Measurements from ENCODE around the gene OR4C5. TPM values are rescaled to one million over a fixed set of nuclear protein-coding genes. Genes with fewer than 3 reads are reported as not detected.
A peak's percentile ranks its signal among the peaks of the same experiment; 100 is the strongest.
"Not testable (repeated sequence)": the region's sequence is repeated elsewhere in the genome, so short reads cannot be mapped to it uniquely, and the experiment has no call there.

Gene OR4C5
- not detected for total RNA-seq

DNA sequence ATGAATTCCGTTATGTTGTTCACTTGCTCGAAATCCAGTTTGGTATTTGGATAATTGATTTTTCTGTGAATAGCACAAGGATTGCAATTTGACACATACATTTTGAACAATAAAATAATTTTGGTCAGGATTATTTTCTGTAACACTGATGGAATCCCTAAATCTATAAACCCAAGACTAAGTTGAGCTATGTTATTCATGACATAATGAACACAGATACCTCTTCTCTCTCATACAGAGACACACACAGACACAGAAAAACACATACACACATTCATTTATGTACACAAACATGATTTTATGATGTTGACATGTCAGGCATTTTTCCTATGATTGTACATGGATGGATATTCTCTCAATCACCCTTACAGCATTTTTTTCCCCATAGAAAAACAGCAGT, at the start of gene OR4C5:
Gene OR4C5 (minus strand): TSS at position 101 of the 400 bp plus-strand sequence. CDS start 0 bp downstream, at position 101.
- Mint-ChIP-seq H3K4me1 (ENCODE audit: low read depth) (no peaks in the 10 kb centered on the region), H3K36me3 (ENCODE audit: insufficient read depth in 2 of 2) (no peaks in the 10 kb centered on the region), H3K27ac (no peak within 1 kb of the TSS), H3K9me3 (peaks cover 2 to 3% of the 10 kb centered on the region in 2 donors), H3K27me3 (ENCODE audit: low read depth) (no peaks in the 10 kb centered on the region), H3K4me3 (no peak within 1 kb of the TSS)
- ATAC-seq (replicated peaks in 1 of 2) (no peak), DNase-seq (no peak)

DNA sequence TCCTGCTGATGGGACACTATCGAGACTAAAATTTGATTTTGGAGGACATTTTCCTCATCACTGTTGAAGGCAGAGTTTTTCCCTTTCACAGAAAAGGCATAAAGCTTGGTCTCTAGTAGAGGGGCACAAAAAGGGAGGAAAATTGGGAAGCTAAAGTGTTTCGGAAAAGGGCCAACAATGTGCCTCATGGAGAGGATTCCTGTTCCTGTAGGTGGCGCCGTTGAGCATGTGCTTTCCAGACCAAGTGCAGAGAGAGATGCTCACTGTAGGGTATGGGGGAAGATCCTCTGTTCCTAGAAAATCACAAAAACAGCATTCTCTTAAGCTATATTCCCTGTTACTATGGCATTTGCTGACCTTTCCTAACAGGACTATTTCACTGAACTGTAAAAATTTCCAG, 18.4 kb upstream of the OR4C5 start:
- DNase-seq (peak in 1 of 2 donors; percentile 4), ATAC-seq (replicated peaks in 1 of 2) (no peak)
- H3K36me3 Mint-ChIP-seq (ENCODE audit: insufficient read depth in 2 of 2): peaks cover 0 to 3% of the 10 kb centered on the region in 2 donors
- no peak overlapping the region for H3K4me3 Mint-ChIP-seq
- peaks cover 3 to 7% of the 10 kb centered on the region in 2 donors for H3K9me3 Mint-ChIP-seq
- no peaks in the 10 kb centered on the region for H3K27me3 Mint-ChIP-seq (ENCODE audit: low read depth)
- H3K27ac Mint-ChIP-seq: no peak overlapping the region
- H3K4me1 Mint-ChIP-seq (ENCODE audit: low read depth): no peaks in the 10 kb centered on the region

DNA sequence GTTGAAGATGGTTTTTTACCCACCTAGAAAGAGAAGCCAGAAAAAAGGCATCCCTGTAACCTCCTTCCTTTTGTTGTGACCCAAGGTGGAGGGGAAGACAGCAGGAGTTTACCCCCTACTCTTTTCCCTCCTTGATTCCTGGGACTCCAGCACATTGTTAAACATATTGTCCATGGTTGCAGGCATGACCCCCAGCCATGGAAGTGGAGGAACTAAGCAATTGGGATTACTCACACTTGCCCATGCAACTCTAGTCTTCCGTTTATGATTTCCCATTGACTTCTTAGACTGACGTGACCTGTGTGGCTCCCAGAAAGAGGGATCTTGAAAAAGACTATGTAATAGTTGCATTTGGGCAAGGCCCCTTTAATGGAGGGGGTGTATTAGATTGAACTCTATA, 17.9 kb upstream of the OR4C5 start:
- H3K9me3 Mint-ChIP-seq; H3K4me1 Mint-ChIP-seq (ENCODE audit: low read depth); ATAC-seq (replicated peaks in 1 of 2); H3K27me3 Mint-ChIP-seq (ENCODE audit: low read depth); H3K4me3 Mint-ChIP-seq; DNase-seq; H3K36me3 Mint-ChIP-seq (ENCODE audit: insufficient read depth in 2 of 2); H3K27ac Mint-ChIP-seq: not testable (repeated sequence)

DNA sequence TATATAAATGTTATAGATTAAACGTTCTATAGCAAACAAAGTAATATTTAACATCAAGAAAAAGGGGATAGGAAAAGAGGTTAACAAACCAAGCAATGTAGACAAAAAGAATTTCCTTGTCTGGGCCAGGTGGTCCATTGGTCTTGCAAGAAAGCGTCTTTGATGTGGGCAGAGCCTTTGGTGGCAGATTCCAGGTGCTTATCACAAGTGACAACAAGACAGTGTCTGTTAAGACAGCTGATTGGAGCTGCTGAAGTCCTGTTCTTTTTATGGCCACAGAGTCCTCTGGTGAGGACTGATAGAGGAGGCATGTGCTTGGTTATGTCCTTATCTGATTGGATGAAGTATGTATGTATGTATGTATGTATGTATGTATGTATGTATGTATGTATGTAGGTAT, 5.0 kb downstream of the OR4C5 start:
- H3K36me3 Mint-ChIP-seq (ENCODE audit: insufficient read depth in 2 of 2): not testable (repeated sequence)

DNA sequence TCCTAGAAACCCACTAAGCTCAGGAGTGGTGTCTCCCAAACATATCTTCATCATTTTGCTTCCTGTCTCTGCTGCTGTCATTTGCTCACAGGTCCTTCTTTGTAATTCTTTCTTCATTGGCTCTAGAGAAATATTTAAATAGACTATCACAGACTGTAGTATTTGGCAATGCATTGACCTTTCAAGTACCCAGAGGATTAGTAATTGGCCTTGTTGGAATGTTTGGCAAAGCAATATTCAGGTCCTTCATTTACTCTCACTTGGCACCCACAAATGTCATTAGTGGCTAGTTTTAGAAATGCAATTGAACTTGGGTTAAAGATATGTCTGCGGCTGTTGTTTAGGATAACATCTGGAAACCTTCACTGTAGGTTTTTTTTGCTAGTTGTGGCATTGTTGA, 11.6 kb downstream of the OR4C5 start:
- Mint-ChIP-seq H3K9me3 (peaks cover 9 to 11% of the 10 kb centered on the region in 2 donors), H3K27ac (no peak overlapping the region), H3K4me3 (no peak overlapping the region), H3K4me1 (ENCODE audit: low read depth) (no peaks in the 10 kb centered on the region), H3K36me3 (ENCODE audit: insufficient read depth in 2 of 2) (peaks cover 0 to 7% of the 10 kb centered on the region in 2 donors), H3K27me3 (ENCODE audit: low read depth) (no peaks in the 10 kb centered on the region)
- ATAC-seq (replicated peaks in 1 of 2): no peak
- no peak for DNase-seq

More for the DNA sequence above, 5.0 kb downstream of the OR4C5 start:
- H3K9me3 Mint-ChIP-seq: peaks cover 2 to 14% of the 10 kb centered on the region in 2 donors
- not testable (repeated sequence) for H3K4me1 Mint-ChIP-seq (ENCODE audit: low read depth); DNase-seq; ATAC-seq (replicated peaks in 1 of 2); H3K27me3 Mint-ChIP-seq (ENCODE audit: low read depth); H3K27ac Mint-ChIP-seq; H3K4me3 Mint-ChIP-seq

DNA sequence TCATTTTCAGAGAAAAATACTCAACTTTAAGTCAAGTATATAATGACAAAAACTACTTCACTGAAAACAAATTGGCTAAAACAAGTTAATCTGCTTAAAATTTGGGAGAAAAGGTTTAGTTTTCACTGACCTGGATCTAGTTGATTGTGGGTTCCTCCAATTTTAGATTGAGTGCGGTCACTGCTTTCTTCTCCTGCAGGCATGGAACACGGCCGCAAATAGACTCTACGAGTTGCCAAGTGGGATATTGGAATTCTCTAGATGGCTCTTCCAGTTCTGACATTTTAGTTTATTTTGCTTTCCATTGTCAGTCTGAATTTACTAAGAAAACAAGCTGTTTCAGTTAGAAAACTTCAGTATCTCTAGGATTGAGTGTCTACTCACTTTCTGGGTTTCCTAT, 12.3 kb downstream of the OR4C5 start:
- no peak for DNase-seq
- Mint-ChIP-seq H3K27me3 (ENCODE audit: low read depth) (no peaks in the 10 kb centered on the region), H3K4me3 (no peak overlapping the region), H3K36me3 (ENCODE audit: insufficient read depth in 2 of 2) (peaks cover 0 to 6% of the 10 kb centered on the region in 2 donors), H3K9me3 (peaks cover 9 to 13% of the 10 kb centered on the region in 2 donors), H3K4me1 (ENCODE audit: low read depth) (no peaks in the 10 kb centered on the region), H3K27ac (no peak overlapping the region)
- ATAC-seq (replicated peaks in 1 of 2): no peak

DNA sequence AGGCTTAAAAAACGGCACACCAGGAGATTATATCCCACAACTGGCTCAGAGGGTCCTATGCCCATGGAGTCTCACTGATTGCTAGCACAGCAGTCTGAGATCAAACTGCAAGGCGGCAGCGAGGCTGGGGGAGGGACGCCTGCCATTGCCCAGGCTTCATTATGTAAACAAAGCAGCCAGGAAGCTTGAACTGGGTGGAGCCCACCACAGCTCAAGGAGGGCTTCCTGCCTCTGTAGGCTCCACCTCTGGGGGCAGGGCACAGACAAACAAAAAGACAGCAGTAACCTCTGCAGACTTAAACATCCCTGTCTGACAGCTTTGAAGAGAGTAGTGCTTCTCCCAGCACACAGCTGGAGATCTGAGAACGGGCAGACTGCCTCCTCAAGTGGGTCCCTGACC, 20.0 kb downstream of the OR4C5 start:
- Mint-ChIP-seq H3K4me1 (ENCODE audit: low read depth) (peaks cover 11% of the 10 kb centered on the region), H3K9me3 (peaks cover 16 to 26% of the 10 kb centered on the region in 2 donors), H3K36me3 (ENCODE audit: insufficient read depth in 2 of 2) (peaks cover 10 to 18% of the 10 kb centered on the region in 2 donors)
- H3K27me3 Mint-ChIP-seq (ENCODE audit: low read depth); DNase-seq; H3K4me3 Mint-ChIP-seq; ATAC-seq (replicated peaks in 1 of 2); H3K27ac Mint-ChIP-seq: not testable (repeated sequence)

DNA sequence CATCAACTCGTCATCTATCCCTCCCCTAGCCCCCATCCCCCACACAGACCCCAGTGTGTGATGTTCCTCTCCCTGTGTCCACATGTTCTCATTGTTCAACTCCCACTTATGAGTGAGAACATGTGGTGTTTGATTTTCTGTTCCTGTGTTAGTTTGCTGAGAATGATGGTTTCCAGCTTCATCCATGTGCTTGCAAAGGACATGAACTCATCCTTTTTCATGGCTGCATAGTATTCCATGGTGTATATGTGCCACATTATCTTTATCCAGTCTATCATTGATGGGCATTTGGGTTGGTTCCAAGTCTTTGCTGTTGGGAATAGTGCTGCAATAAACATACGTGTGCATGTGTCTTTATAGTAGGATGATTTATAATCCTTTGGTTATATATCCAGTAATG, 23.8 kb downstream of the OR4C5 start:
- not testable (repeated sequence) for H3K27me3 Mint-ChIP-seq (ENCODE audit: low read depth); H3K4me3 Mint-ChIP-seq; ATAC-seq (replicated peaks in 1 of 2); H3K27ac Mint-ChIP-seq; DNase-seq; H3K36me3 Mint-ChIP-seq (ENCODE audit: insufficient read depth in 2 of 2)
- H3K4me1 Mint-ChIP-seq (ENCODE audit: low read depth): peaks cover 11% of the 10 kb centered on the region
- H3K9me3 Mint-ChIP-seq: peaks cover 7 to 15% of the 10 kb centered on the region in 2 donors

DNA sequence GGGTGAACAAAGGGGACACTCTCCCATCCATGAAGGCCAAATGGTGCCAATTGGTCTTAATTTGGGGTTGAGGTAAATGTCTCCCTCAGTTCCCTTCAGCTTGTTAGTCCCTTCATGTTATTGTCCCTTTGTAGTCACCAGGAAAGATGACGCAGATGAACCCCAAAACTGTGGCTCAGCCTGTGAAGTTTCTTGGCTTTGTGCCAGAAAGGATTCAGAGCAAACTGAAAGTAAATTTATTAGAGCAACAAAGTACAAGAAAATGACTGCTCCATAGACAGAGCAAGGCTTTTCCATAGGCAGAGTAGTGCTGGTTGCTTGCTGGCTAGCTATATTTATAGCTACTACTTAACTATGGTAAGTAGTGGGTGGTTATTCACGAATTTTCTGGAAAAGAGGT, 24.8 kb downstream of the OR4C5 start:
- Mint-ChIP-seq H3K36me3 (ENCODE audit: insufficient read depth in 2 of 2) (peaks cover 4 to 8% of the 10 kb centered on the region in 2 donors), H3K4me3 (no peak overlapping the region), H3K9me3 (peaks cover 4 to 12% of the 10 kb centered on the region in 2 donors), H3K4me1 (ENCODE audit: low read depth) (peaks cover 11% of the 10 kb centered on the region), H3K27ac (no peak overlapping the region), H3K27me3 (ENCODE audit: low read depth) (no peaks in the 10 kb centered on the region)
- DNase-seq (no peak), ATAC-seq (replicated peaks in 1 of 2) (no peak)

DNA sequence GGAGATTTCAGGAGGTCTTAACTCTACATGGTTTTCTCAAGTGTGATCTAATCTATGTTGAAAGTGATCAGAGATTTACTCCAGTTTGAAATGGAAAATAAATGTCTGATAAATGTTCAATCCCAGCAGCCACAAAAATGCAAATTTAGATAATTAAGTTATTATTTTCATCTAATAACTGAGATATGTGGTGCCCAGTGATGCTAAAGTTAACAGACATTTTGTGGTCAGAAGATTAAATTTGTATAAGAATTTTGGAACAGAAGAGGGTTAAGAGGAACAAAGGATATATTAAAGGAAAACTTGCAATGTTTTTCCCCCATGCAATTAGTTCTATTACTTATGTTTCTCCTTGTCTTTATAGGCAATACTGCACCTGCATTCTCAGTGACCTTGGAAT, 41.6 kb downstream of the OR4C5 start, which contains the start of gene OR4C3:
Gene OR4C3 (plus strand): TSS at position 301 of the 400 bp plus-strand sequence. CDS start 102 bp downstream, outside the sequence.
- H3K4me1 Mint-ChIP-seq (ENCODE audit: low read depth); H3K4me3 Mint-ChIP-seq; H3K27ac Mint-ChIP-seq; DNase-seq; H3K9me3 Mint-ChIP-seq; ATAC-seq (replicated peaks in 1 of 2); H3K36me3 Mint-ChIP-seq (ENCODE audit: insufficient read depth in 2 of 2); H3K27me3 Mint-ChIP-seq (ENCODE audit: low read depth): not testable (repeated sequence)

DNA sequence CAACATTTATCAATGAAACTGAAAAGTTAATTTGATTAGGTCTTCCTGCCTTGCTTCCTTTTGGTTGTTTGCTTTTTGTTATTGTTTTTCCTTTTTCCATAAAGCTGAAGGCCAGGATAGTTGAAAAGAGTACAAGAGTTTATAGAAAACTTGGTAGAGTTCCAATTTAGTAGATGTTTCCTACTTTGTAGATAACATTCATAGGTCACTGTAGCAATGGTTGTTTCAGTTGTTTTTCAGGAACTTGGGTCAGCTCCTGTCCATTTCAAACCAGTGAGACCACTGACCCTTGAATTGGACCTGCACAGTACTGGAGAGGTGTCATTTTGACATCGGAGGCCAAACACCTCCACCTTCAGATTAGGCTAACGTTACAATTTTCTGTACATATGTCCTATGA, 46.5 kb downstream of the OR4C5 start:
- not testable (repeated sequence) for H3K4me3 Mint-ChIP-seq; ATAC-seq (replicated peaks in 1 of 2); H3K36me3 Mint-ChIP-seq (ENCODE audit: insufficient read depth in 2 of 2); H3K27ac Mint-ChIP-seq; DNase-seq; H3K27me3 Mint-ChIP-seq (ENCODE audit: low read depth); H3K9me3 Mint-ChIP-seq; H3K4me1 Mint-ChIP-seq (ENCODE audit: low read depth)

Other genes starting within 250 kb of the OR4C5 start
- gene OR4B1, start 149.7 kb downstream of the OR4C5 start, total RNA-seq: not detected
- not detected for gene OR4X2, start 121.4 kb downstream of the OR4C5 start, total RNA-seq
- not detected for gene OR4X1, start 102.6 kb downstream of the OR4C5 start, total RNA-seq
- gene OR4S1, start 60.2 kb downstream of the OR4C5 start, total RNA-seq: not detected
- not detected for gene OR4C3, start 41.5 kb downstream of the OR4C5 start, total RNA-seq
- gene OR4A47, start 122.3 kb upstream of the OR4C5 start, total RNA-seq: not detected